Panc1 (cell line): ENCODE results near the gene SDK2. TPM values are rescaled to one million over a fixed set of nuclear protein-coding genes. Genes with fewer than 3 reads are reported as not detected.

Experiments
- ATAC-seq: fragments of 200-7000 bp; cut with Tn5 transposase; 2 replicates; pipeline ENCODE4 v1.9.1; 2020; ENCODE audit warnings: mild to moderate bottlenecking, moderate library complexity
- BruUV-seq: library from RNA; stranded (reverse); fragments of 400-500 nt; replicated peaks from 2 replicates; lab custom pipeline; 2021; lab: Mats Ljungman, UMichigan
- CTCF ChIA-PET: fragments of 300-600 bp; sonication (Branson Sonifier 250); formaldehyde crosslinking; loops from one replicate; lab custom pipeline; 2022; ENCODE audit warnings: antibody characterized with exemption; lab: Charles Lee
- POLR2A ChIA-PET: fragments of 300-600 bp; sonication (Branson Sonifier 250); formaldehyde crosslinking; loops from one replicate; lab custom pipeline; 2022; ENCODE audit warnings: antibody characterized with exemption; lab: Charles Lee
- DNase-seq: peaks from one replicate; pipeline ENCODE4 v3.0.0-alpha.2; 2010; ENCODE audit warnings: low read depth, low spot score
- H3K27ac ChIP-seq: 2 replicates; pipeline ENCODE4 v1.5.1; 2011; ENCODE audit warnings: mild to moderate bottlenecking, low read length, inconsistent platforms
- H3K27me3 ChIP-seq: fragments of 200-500 bp; sonication (Bioruptor generic); 2 replicates; pipeline ENCODE4 v1.6.0; 2014; ENCODE audit warnings: low read length, inconsistent platforms; ENCODE audit not compliant: control insufficient read depth, insufficient read depth
- H3K36me3 ChIP-seq: fragments of 200-500 bp; sonication (Bioruptor generic); 2 replicates; pipeline ENCODE4 v1.5.1; 2014; ENCODE audit warnings: inconsistent platforms, mild to moderate bottlenecking, low read length, moderate library complexity; ENCODE audit not compliant: control insufficient read depth, insufficient read depth
- H3K4me1 ChIP-seq: 2 replicates; pipeline ENCODE4 v1.5.1; 2011; ENCODE audit warnings: inconsistent platforms, mild to moderate bottlenecking, low read length, moderate library complexity; ENCODE audit not compliant: control insufficient read depth, insufficient read depth
- H3K4me3 ChIP-seq, 2 experiments: 2 replicates each; pipeline ENCODE4 v1.5.1; 2011 to 2012; ENCODE audit warnings: low read depth in 2 of 2, low read length in 2 of 2, mild to moderate bottlenecking in 2 of 2, inconsistent platforms in 1 of 2, moderate library complexity in 1 of 2
- H3K9me3 ChIP-seq: fragments of 200-500 bp; sonication (Bioruptor generic); 2 replicates; pipeline ENCODE4 v1.5.1; 2014; ENCODE audit warnings: low read depth, mild to moderate bottlenecking, inconsistent platforms, low read length, moderate library complexity; ENCODE audit not compliant: control insufficient read depth, insufficient read depth
- POLR2AphosphoS5 ChIP-seq: IDR thresholded peaks from 2 replicates; pipeline ENCODE4 v1.6.1; 2012; ENCODE audit warnings: mild to moderate bottlenecking, low read depth, low read length, moderate library complexity
- REST ChIP-seq, 2 experiments: IDR thresholded peaks; 2 replicates each; pipeline ENCODE4 v1.6.1; 2011 to 2012; ENCODE audit warnings: low read depth in 2 of 2, control low read depth in 1 of 2, low read length in 1 of 2, mild to moderate bottlenecking in 1 of 2, moderate library complexity in 1 of 2; ENCODE audit not compliant: insufficient read depth in 1 of 2
- SIN3A ChIP-seq: IDR thresholded peaks from 2 replicates; pipeline ENCODE4 v1.6.1; 2012; ENCODE audit warnings: low read depth, mild to moderate bottlenecking, low read length, moderate library complexity, borderline replicate concordance; ENCODE audit not compliant: insufficient read depth
- TCF7L2 ChIP-seq: IDR thresholded peaks from 2 replicates; pipeline ENCODE4 v1.6.1; 2011; ENCODE audit warnings: mild to moderate bottlenecking, low read depth, low read length, inconsistent platforms
- in situ Hi-C: cut with HindIII; loops from 2 replicates; pipeline ENCODE4 v1.10.0; 2016; ENCODE audit warnings: low sequenced_read_pairs, low pct_unique_long_range_greater_than_20kb
- intact Hi-C: fragments of 100-400 bp; cut with micrococcal nuclease; formaldehyde crosslinking; loops from one replicate; pipeline ENCODE4 v1.10.0; 2022; ENCODE audit not compliant: unreplicated experiment
- total RNA-seq: library from RNA; stranded (reverse); gene quantifications from one replicate; pipeline ENCODE4 v1.2.1, GENCODE V29; 2021; ENCODE audit not compliant: unreplicated experiment
- TF ChIP-seq, protein P1 (sequence below): fragments of 450-650 bp; IDR thresholded peaks from 2 replicates; pipeline ENCODE4 v1.5.1; 2017; ENCODE audit warnings: mild to moderate bottlenecking

The SDK2 gene
- total RNA-seq, 1 experiment from 2014 or later, result 0.41 TPM

DNA sequence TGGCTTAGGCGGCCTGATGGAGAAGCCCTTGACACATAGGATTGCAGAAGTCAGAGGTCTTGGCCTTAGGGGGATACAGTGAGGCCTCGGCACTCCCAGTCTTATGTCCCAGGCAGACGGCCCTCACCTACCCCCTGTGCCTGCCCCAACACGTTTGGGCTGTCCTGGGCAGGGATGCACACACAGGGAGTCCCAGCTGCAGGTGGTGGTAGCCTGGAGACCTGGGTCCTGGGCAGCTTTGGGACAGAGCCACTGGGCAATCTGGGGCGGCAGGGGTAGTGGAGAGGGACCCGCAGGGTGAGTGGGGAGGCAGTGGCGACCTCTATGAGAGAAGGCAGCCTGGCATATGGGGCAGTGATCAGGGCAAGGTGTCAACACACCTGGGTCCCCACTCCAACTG, 48.3 kb downstream of the SDK2 start:
- POLR2A ChIA-PET, result no interaction called here
- BruUV-seq, result no TSS peak
- Histone ChIP-seq H3K36me3 (no peaks in the 10 kb centered on the region), H3K9me3 (no peaks in the 10 kb centered on the region), H3K4me3 (no peak overlapping the region), H3K4me1 (no peaks in the 10 kb centered on the region), H3K27me3 (no peaks in the 10 kb centered on the region), H3K27ac (no peak overlapping the region)
- CTCF ChIA-PET, result no interaction called here
- intact Hi-C loops, result no loop called here
- no peak for ATAC-seq
- TF ChIP-seq, protein P1, sequence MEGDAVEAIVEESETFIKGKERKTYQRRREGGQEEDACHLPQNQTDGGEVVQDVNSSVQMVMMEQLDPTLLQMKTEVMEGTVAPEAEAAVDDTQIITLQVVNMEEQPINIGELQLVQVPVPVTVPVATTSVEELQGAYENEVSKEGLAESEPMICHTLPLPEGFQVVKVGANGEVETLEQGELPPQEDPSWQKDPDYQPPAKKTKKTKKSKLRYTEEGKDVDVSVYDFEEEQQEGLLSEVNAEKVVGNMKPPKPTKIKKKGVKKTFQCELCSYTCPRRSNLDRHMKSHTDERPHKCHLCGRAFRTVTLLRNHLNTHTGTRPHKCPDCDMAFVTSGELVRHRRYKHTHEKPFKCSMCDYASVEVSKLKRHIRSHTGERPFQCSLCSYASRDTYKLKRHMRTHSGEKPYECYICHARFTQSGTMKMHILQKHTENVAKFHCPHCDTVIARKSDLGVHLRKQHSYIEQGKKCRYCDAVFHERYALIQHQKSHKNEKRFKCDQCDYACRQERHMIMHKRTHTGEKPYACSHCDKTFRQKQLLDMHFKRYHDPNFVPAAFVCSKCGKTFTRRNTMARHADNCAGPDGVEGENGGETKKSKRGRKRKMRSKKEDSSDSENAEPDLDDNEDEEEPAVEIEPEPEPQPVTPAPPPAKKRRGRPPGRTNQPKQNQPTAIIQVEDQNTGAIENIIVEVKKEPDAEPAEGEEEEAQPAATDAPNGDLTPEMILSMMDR, result no peak
- TF ChIP-seq POLR2AphosphoS5 (no peak), TCF7L2 (no peak), REST (IDR thresholded peaks at IDR 0.05; ENCODE audit: insufficient read depth in 1 of 2, low read depth in 2 of 2, low read length in 1 of 2) (no peak), SIN3A (no peak)
- in situ Hi-C loops, result no loop called here
- DNase-seq, result no peak

DNA sequence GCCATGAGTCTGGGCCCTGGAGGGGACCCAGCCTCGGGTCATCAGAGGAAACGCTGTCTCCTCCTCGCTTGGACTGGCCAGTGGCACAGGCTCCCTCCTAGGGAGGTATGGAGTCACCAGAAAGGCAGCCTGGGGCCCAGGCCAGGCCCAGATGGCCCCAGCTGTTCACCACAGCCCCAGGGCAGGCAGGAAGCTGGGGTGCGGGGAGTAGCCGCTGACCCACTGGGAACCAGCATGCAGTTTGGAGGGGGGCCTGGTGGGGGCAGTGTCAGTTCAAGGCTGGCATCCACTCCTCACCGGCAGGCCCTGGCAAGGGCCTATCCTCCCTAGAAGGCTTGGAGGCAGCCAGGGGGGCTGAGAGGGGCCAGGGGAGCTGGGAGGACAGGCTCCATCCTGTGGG, 48.8 kb downstream of the SDK2 start:
- Histone ChIP-seq H3K9me3 (no peaks in the 10 kb centered on the region), H3K36me3 (no peaks in the 10 kb centered on the region), H3K27ac (no peak overlapping the region), H3K27me3 (no peaks in the 10 kb centered on the region), H3K4me3 (no peak overlapping the region), H3K4me1 (no peaks in the 10 kb centered on the region)
- no TSS peak for BruUV-seq
- in situ Hi-C loops (no loop called here), intact Hi-C loops (no loop called here)
- DNase-seq, result no peak
- ChIA-PET CTCF (interaction anchor here (0.6 kb wide), 1 partner anchor 184 kb away, joined by 3 read pairs; no protein-coding TSS in a partner anchor), POLR2A (no interaction called here)
- ATAC-seq, result peak; percentile 63
- TF ChIP-seq, protein P1, result no peak
- TF ChIP-seq POLR2AphosphoS5 (no peak), REST (IDR thresholded peaks at IDR 0.05; ENCODE audit: insufficient read depth in 1 of 2, low read depth in 2 of 2, low read length in 1 of 2) (no peak), TCF7L2 (no peak), SIN3A (no peak)
